T-helper 17 cell (primary cell): ENCODE data around the gene CLRN3. TPM values are rescaled to one million over a fixed set of nuclear protein-coding genes. Genes with fewer than 3 reads are reported as not detected.
A peak's percentile ranks its signal among the peaks of the same experiment; 100 is the strongest.

Experiments
- ATAC-seq: fragments of 150-1000 bp; cut with Tn5 transposase; 2 replicates; pipeline ENCODE4 v1.10.0; 2021; ENCODE audit warnings: mild to moderate bottlenecking, moderate library complexity
- DNase-seq, 3 donors: peaks; one replicate each; pipeline versions ENCODE4 v3.0.0 to v3.0.0-alpha.2; 2020 to 2021
- H3K9me3 ChIP-seq: one replicate; pipeline ENCODE4 v1.7.0; 2013; ENCODE audit warnings: low read length, mild to moderate bottlenecking; ENCODE audit not compliant: control insufficient read depth, poor library complexity, severe bottlenecking
- H3K27ac Mint-ChIP-seq: one replicate; pipeline ENCODE4 v1.8.0; 2022; ENCODE audit warnings: mild to moderate bottlenecking, moderate library complexity, mixed read lengths
- H3K27me3 Mint-ChIP-seq: one replicate; pipeline ENCODE4 v1.8.0; 2022; ENCODE audit warnings: mixed read lengths
- H3K36me3 Mint-ChIP-seq: one replicate; pipeline ENCODE4 v1.8.0; 2022; ENCODE audit warnings: low read depth, mixed read lengths
- H3K4me1 Mint-ChIP-seq: one replicate; pipeline ENCODE4 v1.8.0; 2022; ENCODE audit warnings: mild to moderate bottlenecking, mixed read lengths
- H3K4me3 Mint-ChIP-seq: one replicate; pipeline ENCODE4 v1.8.0; 2022; ENCODE audit warnings: mild to moderate bottlenecking, moderate library complexity, mixed read lengths
- total RNA-seq, 4 donors: library from RNA in 2 of 4; stranded (reverse) in 2 of 4; gene quantifications; one replicate each; pipeline ENCODE4 v1.2.3 and lab custom pipeline; 2022 to 2026

CLRN3 gene, protein sequence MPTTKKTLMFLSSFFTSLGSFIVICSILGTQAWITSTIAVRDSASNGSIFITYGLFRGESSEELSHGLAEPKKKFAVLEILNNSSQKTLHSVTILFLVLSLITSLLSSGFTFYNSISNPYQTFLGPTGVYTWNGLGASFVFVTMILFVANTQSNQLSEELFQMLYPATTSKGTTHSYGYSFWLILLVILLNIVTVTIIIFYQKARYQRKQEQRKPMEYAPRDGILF
- total RNA-seq: not detected
- total RNA-seq (lab: John Stamatoyannopoulos, UW): 0 reads per million in 2 donors

GRCh38 chr10:127892743-127893142, at the start of gene CLRN3:
TSS of gene CLRN3 (minus strand) at chr10:127892941. CDS start at chr10:127892784, 157 bp downstream.
- H3K9me3 ChIP-seq: no peaks in the 10 kb centered on the region
- H3K4me3 Mint-ChIP-seq: no peak within 1 kb of the TSS
- no peaks in the 10 kb centered on the region for H3K36me3 Mint-ChIP-seq
- peaks cover 14% of the 10 kb centered on the region for H3K27me3 Mint-ChIP-seq
- no peaks in the 10 kb centered on the region for H3K4me1 Mint-ChIP-seq
- DNase-seq (no peak), ATAC-seq (no peak)
- H3K27ac Mint-ChIP-seq: no peak within 1 kb of the TSS

GRCh38 chr10:127940866-127941640, 48.3 kb upstream of the CLRN3 start:
- H3K27me3 Mint-ChIP-seq: peaks cover 45% of the 10 kb centered on the region
- H3K9me3 ChIP-seq: no peaks in the 10 kb centered on the region
- peaks cover 6% of the 10 kb centered on the region for H3K36me3 Mint-ChIP-seq
- ATAC-seq (no peak), DNase-seq (no peak)
- peak overlapping the region; percentile 73 for H3K27ac Mint-ChIP-seq
- H3K4me3 Mint-ChIP-seq: no peak overlapping the region
- peaks cover 35% of the 10 kb centered on the region for H3K4me1 Mint-ChIP-seq

DNA sequence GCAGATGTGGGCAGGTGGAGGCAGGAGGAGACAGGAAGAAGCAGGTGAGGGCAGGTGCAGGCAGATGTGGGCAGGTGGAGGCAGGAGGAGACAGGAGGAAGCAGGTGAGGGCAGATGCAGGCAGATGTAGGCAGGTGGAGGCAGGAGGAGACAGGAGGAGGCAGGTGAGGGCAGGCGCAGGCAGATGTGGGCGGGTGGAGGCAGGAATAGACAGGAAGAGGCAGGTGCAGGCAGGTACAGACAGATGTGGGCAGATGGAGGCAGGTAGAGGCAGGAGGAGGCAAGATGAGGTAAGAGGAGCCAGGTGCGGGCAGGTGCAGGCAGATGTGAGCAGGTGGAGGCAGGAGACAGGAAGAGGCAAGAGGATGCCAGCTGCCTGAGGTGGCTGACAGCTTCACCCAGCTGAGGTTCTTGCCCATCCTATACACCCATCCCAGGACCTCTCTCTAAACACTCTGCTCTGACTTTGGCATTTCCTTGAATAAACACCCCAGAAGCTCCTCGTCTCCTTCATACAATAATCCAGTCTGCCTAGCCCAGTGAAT, 47.1 kb upstream of the CLRN3 start:
- no peak overlapping the region for H3K27ac Mint-ChIP-seq
- DNase-seq (no peak), ATAC-seq (no peak)
- H3K36me3 Mint-ChIP-seq: peaks cover 6% of the 10 kb centered on the region
- peaks cover 56% of the 10 kb centered on the region for H3K27me3 Mint-ChIP-seq
- peak overlapping the region; percentile 49 for H3K4me3 Mint-ChIP-seq
- H3K4me1 Mint-ChIP-seq: peaks cover 26% of the 10 kb centered on the region
- H3K9me3 ChIP-seq: no peaks in the 10 kb centered on the region

DNA sequence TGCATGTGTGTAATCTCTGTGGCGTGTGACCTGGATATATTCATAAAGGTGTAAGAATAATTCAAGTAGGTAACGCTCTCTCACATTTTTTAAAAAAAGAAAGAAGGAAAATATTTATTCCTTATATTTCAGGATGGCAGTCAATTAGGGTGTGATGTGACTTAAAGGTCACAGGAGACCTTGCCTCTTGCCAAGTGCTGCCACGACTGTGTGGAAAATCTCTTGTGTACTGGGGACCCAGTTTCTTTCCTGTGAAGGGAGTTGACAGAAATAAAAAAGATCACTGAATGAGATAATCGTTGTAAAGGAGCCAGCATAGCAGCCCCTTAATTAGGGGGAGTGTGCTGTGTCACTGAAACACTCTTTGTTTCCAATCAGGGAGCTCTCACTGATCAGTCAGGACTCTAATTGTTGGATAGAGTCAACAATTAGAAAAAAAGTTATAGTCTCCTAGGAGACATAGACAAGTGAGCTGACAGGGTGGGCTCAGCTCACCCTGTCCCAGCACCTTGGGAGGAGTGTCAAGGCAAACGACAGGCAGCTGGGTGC, 45.2 kb upstream of the CLRN3 start:
- H3K4me1 Mint-ChIP-seq: peaks cover 22% of the 10 kb centered on the region
- no peak for ATAC-seq
- DNase-seq: no peak
- H3K4me3 Mint-ChIP-seq: no peak overlapping the region
- H3K27ac Mint-ChIP-seq: no peak overlapping the region
- no peaks in the 10 kb centered on the region for H3K9me3 ChIP-seq
- peaks cover 56% of the 10 kb centered on the region for H3K27me3 Mint-ChIP-seq
- peaks cover 6% of the 10 kb centered on the region for H3K36me3 Mint-ChIP-seq

DNA sequence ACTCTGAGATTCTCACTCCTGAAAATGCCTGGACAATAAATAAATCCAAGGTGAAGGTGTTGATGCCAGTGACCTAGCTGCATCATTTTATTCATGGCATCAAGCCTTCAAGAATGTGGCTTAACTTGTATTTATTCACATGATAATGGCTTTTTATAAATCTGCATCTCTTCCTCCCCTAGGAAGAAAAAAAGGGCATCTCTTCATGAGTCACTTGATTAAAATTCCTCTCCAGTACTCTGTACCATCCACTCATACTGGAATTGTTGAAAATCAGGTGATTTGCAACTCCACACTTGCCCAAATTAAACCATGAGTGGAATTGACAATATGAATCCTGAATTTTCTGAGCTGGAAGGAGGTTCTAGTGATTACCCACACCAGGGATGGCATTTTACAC, 44.3 kb upstream of the CLRN3 start:
- ATAC-seq: no peak
- no peaks in the 10 kb centered on the region for H3K9me3 ChIP-seq
- Mint-ChIP-seq H3K27me3 (peaks cover 56% of the 10 kb centered on the region), H3K4me3 (no peak overlapping the region), H3K36me3 (peaks cover 6% of the 10 kb centered on the region), H3K27ac (no peak overlapping the region), H3K4me1 (peaks cover 14% of the 10 kb centered on the region)
- DNase-seq: no peak

DNA sequence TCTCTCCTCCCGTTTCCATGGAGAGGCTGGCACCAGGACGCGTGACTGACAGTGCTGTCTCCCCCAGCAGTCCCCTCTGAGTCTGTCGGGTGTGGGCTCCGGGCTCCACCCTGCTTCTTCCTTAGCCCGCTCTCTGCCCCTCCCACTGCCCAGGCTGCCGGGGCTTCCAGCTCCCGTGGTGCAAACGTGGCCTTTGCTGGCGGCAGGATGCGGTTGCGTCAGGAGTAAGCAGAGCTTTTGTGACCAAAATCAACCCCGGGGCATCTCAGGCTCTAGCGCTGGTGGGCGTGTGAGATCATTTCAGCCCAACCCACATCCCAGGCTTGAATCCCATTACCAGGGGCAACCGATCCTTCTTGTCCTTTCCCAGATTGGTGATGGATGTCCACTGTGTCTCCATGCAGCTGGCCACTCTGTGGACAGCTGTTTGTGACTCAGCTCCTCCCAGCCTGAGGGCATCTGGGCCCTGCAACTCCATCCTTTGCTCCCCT, 42.4 kb upstream of the CLRN3 start:
- Mint-ChIP-seq H3K27me3 (peaks cover 48% of the 10 kb centered on the region), H3K4me1 (peaks cover 8% of the 10 kb centered on the region), H3K27ac (no peak overlapping the region), H3K4me3 (peak overlapping the region; percentile 21), H3K36me3 (peaks cover 6% of the 10 kb centered on the region)
- H3K9me3 ChIP-seq: no peaks in the 10 kb centered on the region
- no peak for DNase-seq
- no peak for ATAC-seq

DNA sequence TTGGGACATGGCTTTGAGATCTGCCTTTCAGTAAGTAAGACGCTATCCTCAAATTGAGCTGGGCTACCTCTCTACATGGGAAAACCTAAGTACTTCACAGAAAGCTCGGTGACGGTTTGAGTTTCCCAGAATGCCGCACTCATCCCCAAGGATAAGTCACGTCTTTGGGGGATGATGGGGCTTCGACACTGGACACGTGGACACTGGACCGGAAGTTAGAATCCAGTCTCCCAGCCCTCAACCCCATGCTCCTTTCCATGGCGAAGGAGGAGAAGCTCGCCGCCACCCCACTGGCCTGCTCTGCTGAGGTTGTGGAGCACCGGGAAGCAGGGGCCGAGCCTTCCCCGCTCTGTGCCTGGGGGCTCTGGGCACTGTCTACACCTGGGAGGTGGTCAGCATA, 41.6 kb upstream of the CLRN3 start:
- H3K27me3 Mint-ChIP-seq: peaks cover 41% of the 10 kb centered on the region
- H3K9me3 ChIP-seq: no peaks in the 10 kb centered on the region
- H3K27ac Mint-ChIP-seq: no peak overlapping the region
- no peaks in the 10 kb centered on the region for H3K36me3 Mint-ChIP-seq
- H3K4me3 Mint-ChIP-seq: no peak overlapping the region
- DNase-seq (no peak), ATAC-seq (no peak)
- peaks cover under 1% of the 10 kb centered on the region for H3K4me1 Mint-ChIP-seq

DNA sequence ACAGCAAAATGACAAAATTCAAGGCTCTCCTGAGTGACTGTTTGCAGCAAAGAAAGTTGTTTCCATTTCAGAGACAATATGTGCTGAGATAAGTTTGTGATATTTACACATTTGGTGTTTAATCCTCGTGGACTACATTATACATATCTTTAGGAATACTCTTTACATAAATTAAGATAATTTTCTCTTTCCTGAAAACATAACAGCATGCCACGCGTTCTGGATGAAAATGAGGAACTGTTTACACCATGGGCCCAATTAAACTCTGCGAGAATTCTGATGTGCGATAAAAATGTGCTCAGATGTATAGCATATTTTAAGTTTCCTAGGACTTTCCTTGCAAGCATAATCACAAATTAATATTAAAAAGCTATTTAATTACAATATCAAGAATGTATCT, 40.5 kb upstream of the CLRN3 start:
- DNase-seq: no peak
- Mint-ChIP-seq H3K4me3 (no peak overlapping the region), H3K4me1 (no peaks in the 10 kb centered on the region), H3K36me3 (no peaks in the 10 kb centered on the region), H3K27me3 (peaks cover 31% of the 10 kb centered on the region), H3K27ac (no peak overlapping the region)
- no peaks in the 10 kb centered on the region for H3K9me3 ChIP-seq
- ATAC-seq: no peak

- no peaks in the 10 kb centered on the region for H3K9me3 ChIP-seq
- no peak overlapping the region for H3K27ac Mint-ChIP-seq
- H3K27me3 Mint-ChIP-seq: peaks cover 25% of the 10 kb centered on the region
- ATAC-seq: no peak
- no peak for DNase-seq
- no peaks in the 10 kb centered on the region for H3K36me3 Mint-ChIP-seq
- H3K4me1 Mint-ChIP-seq: no peaks in the 10 kb centered on the region
- H3K4me3 Mint-ChIP-seq: no peak overlapping the region
Measured at GRCh38 chr10:127932521-127933270, 40.0 kb upstream of the CLRN3 start.

DNA sequence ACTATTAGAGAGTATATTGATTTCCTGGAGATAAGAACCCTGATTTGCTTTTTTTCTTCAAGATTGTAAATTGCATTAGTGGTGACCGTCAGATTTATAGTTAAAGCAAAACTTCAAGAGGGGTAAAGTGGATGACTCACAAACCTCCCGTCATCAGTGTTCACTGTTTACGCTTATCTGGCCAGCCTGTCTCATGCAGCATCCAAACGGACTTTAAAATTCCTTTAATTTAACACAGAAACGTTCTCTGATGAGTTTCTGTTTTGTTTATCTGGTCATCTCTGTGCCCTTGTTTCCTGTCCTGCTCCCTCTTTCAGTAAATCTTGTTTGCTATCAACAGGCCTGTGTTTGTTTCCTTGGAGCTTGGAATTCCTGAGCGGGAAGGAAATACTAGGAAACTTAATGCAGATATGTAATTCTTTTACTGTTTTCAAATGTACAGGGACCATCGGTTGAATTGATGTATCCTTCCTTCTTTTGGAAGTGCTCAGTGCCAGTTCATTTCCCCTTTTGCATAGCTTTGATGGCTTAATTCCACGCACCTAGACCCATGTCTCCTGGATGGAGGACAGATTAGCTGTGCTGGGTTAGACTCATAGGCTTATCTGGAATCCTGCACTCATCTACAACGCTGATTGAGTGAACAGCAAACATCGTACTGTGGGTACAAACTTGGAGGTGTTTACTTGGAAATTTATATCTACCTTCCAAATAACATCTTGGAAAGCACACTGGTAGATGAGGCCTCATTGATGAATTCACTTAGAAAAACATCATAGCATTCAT, 35.5 kb upstream of the CLRN3 start:
- no peaks in the 10 kb centered on the region for H3K27me3 Mint-ChIP-seq
- no peak overlapping the region for H3K27ac Mint-ChIP-seq
- peaks cover 2% of the 10 kb centered on the region for H3K36me3 Mint-ChIP-seq
- H3K9me3 ChIP-seq: no peaks in the 10 kb centered on the region
- ATAC-seq (no peak), DNase-seq (no peak)
- H3K4me3 Mint-ChIP-seq: no peak overlapping the region
- no peaks in the 10 kb centered on the region for H3K4me1 Mint-ChIP-seq

DNA sequence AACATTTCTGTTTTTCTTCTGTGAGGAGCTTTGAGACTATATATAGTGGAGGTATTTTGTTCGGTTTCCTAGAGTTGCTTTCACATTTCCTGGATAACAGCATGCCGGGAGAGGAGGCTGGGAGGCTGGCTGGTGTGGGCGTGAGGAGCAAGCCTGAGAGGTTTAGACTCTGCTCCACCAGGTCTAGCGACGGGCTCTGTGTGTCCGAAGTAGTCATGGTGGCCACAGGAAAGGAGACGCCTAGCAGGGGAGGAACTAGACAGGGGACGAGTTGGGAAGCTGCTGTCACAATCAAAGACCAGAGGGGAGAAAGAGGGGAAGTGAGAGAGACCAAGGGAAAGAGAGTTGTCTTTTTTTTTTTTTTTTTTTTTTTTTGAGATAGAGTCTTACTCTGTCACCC, 33.7 kb upstream of the CLRN3 start:
- ATAC-seq (no peak), DNase-seq (no peak)
- Mint-ChIP-seq H3K4me1 (no peaks in the 10 kb centered on the region), H3K4me3 (no peak overlapping the region), H3K27ac (no peak overlapping the region), H3K27me3 (no peaks in the 10 kb centered on the region), H3K36me3 (peaks cover 2% of the 10 kb centered on the region)
- H3K9me3 ChIP-seq: no peaks in the 10 kb centered on the region

DNA sequence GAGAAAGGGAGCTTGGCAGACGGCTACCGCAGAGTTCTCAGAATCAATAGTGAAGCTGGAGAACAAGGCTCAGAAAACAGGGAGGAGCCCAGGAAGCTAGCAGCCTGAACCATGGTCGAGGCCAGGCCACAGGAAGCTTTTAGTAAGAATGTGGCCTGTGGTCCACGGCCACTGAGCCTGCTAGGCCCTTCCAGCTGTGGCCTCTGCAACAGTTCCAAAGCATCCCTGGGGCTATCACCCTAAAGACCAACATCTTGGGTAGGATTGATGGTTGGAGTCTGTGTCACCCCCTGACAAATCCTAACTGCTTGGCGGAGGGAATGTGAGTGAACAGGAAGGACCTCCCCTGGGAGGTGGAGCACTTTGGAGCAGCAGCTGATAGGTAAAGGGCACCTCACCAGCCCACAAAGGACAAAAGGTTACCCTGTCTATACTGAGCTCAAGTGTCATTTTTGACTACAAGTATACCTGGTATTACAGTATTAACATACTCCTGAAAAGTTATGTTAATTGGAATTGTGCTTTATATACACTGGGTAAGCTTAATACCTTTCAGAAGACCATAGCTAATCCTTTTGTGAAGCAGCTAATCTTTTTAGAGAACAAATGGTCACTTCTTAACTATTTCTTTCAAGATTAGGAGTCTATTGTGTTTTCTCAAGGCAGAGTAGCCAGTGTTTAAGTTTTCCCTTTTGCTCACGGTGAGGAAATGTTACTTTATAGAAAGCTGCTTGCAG, 32.9 kb upstream of the CLRN3 start:
- Mint-ChIP-seq H3K27me3 (no peaks in the 10 kb centered on the region), H3K27ac (peak overlapping the region; percentile 63), H3K4me3 (no peak overlapping the region), H3K36me3 (peaks cover 2% of the 10 kb centered on the region), H3K4me1 (no peaks in the 10 kb centered on the region)
- no peaks in the 10 kb centered on the region for H3K9me3 ChIP-seq
- DNase-seq: no peak
- ATAC-seq: no peak
